COLO829 (cell line): ENCODE data around the gene LMAN1L.
A peak's percentile ranks its signal among the peaks of the same experiment; 100 is the strongest.
"Not testable (repeated sequence)": the region's sequence is repeated elsewhere in the genome, so short reads cannot be mapped to it uniquely, and the experiment has no call there.

Experiments used
- DNase-seq: peaks from one replicate; pipeline ENCODE4 v3.0.0; 2012; ENCODE audit warnings: low spot score

Gene LMAN1L

DNA sequence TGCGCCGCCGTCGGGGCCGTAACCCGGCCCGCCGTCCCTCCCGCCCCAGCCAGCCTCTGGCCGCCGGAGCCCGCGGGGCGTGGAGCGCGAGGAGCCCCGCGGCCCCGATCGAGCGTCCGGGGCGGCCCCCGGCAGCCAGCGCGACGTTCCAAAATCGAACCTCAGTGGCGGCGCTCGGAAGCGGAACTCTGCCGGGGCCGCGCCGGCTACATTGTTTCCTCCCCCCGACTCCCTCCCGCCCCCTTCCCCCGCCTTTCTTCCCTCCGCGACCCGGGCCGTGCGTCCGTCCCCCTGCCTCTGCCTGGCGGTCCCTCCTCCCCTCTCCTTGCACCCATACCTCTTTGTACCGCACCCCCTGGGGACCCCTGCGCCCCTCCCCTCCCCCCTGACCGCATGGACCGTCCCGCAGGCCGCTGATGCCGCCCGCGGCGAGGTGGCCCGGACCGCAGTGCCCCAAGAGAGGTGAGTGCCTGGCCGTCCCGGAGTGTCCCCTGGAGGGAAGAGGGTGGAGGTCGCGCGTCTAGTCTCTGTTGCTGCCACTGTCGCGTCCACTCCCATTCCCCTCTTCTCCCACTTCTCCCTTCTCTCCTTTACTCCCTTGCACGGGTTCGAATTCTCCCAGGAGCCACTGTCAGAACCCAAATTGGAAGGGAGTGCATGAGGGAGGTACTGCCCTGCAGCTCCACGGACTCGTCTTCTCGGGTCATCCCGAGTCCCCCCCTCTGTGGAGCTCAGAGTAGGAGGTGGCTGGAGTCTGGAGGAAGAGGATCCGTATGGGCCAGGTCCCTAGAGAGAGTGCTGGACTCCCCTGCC lies 30.2 kb upstream of the LMAN1L start:
- DNase-seq = no peak

DNA sequence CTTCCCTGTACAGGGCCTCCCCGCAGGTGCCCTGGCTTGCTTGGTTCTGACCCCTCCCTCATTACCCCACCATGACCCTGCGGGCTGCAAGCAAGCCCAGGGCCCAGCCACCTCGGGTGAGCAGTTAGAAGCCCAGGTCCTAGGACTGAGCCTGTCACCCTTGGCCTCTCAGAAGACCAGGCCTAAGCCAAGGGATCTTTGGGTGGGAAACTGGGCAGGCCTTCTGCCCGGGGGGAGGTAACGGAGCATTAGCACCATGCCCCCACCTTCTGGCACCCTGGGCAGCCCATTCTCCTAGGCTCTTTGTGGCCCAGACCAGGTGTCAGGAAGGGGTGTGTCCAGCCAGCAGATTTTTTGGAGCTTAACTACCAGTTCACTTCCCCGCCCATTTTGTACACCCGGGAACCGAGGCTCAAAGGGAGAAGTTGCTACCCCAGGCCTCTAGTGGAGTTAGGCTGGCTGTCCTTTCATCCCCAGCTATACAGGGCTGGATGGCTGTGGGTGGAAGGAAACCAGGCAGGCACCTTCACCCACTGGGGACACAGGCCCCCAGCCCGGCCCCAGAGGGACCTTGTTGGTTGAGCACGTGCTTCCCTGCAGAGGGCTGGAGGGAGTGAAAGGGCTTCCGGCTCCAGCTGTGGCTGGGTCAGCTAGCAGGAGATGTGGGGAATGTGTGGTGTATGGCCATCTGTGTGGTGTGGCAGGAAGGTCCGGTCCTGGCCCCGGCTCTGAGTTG lies 29.4 kb upstream of the LMAN1L start:
- no peak for DNase-seq

DNA sequence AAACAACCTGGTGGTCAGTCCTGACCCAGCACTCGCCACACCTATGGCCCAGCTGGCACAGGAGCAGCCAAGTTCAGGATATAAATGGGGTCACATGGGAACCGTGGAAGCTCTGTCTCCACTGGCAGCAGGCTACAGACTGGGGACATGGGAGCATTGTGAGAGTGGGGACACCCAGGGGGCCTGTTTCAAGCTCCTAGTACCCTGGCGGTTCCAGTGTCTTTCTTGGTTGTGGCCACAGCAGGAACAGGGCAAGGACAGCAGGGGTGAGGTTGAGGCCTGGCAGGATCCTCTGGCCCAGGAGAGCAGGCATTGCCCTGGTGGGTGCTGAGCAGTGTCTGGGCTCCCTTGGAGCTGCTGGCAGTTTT lies 28.8 kb upstream of the LMAN1L start:
- no peak for DNase-seq

DNA sequence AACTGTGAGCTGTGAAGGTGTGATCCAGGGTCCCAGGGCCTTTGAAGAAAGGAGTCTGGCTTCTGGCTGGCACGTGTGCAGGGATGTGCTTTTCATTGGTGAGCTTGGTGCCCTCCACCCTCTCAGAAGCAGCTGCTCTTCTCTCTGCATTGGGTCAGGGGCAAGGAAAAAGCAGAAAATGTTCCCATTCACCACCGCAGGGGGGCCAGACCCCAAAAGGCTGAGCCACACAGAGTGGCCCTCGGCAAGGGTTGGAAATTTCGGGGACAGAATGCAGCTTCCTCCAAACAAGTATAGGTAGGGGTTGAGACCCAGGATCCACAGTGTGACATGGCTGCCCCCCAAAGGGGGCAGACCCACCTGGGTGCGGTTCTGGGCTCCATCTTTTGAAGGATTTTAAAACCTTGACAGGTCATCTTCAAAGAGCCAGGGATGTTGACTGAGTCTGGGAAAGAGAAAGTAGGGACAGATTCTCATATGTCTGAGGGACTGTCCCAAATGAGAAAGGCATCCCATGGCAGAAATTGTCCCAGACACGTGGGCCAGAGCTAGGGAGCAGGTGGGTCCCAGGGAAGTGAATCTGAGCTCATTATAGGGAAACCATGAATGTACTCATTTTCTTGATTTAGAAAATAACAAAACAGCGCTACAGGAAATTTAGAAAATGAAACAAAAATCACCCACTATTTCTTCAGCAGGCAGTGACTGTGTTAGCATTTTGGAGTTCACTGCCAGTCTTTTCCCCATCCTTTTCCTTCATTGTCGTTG lies 28.0 kb upstream of the LMAN1L start:
- DNase-seq = no peak

DNA sequence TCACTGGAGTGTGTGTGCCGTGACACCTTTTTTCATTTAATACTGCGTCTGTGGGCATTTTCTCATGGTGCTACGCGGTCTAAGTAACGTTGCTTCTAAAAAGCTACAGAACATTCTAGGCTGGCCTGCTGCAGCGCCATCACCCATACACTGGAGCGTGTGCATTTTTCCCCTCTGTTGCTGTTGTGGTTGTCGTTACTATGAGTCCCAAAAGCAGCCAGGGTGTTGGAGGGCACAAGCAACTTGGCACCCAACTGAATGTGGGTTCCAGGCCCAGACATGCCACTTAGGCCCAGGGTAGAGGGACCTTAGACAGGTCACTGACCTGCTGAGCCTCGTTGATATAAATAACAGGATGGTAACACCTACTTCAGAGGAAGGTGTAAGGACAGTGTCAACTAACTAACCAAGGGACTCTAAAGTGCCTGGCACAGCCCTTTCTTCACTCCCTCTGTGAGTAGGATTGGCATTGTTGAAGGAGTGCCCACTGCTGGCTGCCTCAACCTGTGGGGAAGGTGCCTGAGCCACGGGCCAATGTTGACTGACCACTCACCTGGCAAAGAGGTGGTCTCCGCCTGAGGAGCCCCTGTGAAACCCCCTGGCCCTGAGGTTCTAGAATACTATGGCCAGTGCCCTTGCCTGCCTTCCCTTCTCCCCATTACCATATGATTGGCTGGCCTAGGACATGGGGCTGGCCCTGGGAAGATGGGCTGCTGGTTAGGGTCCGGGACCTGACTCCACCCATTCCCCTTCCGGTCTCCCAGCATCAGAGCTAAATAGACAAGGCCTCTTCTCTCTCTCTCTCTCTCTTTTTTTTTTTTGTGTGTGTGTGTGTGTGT lies 27.2 kb upstream of the LMAN1L start:
- DNase-seq = no peak

DNA sequence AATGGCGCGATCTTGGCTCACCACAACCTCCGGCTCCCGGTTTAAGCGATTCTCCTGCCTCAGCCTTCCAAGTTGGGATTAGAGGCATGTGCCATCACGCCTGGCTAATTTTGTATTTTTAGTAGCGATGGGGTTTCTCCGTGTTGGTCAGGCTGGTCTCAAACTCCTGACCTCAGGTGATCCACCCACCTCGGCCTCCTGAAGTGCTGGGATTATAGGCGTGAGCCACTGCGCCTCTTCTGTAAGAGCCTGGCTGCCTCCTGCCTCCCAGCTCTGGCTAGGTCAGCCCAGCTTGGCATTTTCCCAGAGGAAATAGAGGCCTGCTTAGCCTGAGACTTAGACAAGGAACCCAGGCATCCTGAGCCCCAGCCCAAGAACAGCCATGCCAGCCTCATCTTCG lies 26.6 kb upstream of the LMAN1L start:
- DNase-seq = not testable (repeated sequence)

DNA sequence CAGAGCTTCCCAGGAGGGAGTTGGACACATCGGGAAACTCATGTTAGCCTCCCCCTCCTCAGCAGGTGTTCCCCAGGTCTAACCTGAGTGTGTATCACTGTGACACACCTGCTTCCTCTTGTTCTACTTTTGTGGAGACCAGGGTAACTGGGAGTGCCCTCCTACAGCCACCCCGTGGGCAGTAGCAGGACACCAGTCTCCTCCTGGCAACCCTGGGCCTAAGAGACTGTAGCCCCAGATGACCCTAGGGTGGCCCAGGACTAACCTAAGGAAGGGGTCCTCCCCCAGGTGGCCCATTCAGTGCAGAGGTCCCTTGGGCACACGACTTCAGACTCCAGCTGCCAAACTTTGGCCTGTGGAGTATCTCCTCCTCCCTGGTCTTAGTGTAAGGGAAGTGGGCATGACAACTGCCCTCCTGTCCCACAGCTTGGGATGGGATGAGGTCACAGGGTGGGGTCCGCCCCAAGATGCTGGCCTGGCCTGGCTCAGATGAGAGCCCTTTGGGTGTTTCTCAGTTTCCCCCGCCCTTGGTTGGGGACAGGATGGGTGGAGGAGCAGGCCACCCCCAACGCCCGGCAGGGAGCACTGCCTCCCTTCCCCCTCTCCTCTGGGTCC lies 26.0 kb upstream of the LMAN1L start:
- DNase-seq = no peak

DNA sequence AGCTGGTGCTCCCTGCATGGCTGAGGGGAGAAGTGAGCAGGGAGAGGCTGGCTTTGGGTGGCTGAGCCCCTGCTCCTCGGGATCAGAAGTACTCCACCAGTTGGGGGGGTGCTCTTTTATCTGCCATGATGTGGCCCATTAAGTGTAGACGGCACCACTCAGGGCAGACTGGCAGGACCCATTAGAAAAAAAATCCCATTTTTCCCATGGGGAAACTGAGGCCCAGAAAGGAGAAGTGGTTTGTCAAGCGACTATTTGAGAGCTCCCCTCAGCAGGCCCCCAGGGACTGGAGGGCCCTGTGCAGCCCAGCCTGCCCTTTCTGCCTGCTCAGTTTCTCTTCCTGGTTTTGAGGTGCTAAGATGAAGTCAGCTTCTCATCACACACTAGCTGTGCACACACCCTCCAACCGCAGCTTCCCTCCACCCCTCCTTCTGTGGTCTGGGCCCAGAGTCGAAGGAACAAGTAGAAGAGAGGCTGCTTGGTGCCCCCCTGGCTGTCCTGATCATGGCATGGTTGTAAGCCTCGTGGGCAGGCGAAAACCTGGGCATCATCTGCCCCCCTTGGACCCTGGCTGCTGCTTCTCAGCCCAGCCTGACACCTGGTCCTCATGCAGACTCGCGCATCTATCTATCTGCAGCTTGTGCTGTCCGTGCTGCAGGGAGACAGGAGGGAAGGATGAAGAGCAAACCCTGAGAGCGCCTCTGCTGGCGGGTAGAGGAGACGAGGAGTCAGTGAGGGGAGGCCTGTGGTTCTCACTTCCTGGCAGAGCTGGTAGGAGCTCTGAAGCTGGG lies 25.2 kb upstream of the LMAN1L start:
- DNase-seq = peak; percentile 50

DNA sequence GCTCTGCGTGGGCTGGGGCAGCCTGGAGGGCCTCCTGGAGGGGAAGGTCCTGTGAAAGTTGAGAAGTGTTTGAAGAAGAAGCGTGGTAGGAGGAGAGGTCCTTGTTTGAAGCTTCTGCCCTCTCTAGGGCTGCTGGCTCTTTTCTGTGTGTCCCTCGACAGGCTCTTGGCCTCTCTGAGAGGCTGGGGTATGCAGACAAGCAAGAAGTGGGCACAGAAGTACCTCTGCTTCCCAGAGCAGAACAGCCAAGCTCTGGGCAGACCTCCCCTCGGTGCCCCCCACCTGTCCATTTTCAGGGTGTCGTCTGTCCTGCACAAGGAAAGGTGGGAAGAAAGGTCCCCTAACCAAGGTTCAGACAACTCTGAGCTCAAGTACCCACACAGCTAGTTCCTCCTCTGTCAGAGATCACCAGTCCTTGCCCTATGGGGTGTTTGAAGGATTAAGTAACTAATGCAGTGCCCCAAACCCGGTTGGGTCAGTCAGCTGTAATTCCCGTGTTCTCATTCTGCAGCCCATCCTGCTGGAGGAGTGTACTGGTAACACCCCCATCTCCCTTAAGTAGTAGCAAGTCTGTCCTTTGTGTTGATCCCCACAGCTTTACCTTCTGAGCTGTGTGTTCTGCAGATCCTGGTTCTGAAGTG lies 24.5 kb upstream of the LMAN1L start:
- no peak for DNase-seq

DNA sequence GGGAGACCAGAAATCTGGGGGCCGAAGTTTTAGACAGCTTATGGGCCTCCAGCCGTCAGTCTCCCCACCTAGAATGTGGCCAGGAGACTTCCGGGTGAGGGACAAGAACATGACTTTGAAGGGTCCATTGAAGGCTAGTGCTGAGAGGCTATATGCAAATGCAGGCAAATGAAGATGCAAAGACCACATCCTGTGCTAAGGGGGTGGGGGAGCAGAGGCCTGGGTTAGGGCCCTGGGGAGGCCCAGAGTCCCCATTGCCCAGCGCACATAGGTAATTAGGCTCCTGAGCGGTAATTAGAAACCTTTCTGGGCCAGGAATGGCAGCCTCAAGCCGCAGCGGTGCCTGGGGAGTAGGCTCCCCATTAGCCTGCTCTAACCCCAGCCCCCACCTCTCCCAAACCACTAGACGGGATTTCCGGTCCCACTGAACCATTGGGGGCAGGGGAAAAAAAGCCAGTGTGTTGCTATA lies 23.9 kb upstream of the LMAN1L start:
- no peak for DNase-seq

DNA sequence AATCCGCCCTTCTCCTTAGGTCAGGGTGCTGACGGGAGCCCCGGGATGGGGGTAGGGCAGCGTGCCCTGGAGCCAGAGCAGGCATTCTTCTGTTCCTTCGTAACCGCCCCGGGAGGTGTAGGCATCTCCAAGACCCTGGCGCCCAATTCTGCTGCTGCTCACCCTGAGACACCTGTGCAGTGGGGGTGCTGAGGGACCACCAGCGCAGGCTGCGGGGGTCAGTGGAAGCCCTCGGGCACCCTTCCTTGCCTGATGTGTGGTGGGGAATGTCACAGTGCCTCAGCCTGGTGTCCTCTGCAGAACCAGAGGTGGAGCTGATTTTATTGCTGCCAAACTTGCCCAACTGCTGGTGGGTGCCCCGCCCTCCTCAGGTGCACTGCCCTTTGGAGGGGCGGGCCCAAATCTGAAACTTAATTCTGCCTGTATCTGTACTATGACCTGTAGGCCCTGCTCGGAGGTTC lies 23.4 kb upstream of the LMAN1L start:
- DNase-seq = no peak

DNA sequence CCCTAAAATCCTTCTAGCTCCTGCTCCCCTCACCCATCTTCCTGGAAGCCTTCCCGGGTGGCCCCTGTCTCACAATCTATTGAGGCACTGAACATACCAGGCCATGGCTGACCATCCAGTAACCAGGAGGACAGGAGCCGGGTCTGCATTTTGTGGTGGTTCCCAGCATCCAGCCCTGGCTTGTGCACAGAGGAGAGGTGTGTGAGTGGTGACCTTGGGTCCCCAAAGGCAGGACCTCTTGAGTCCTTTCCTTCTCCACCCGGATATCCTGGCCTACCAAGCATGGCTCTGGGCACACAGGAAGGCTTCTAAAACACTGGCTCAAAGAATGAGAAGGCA lies 22.9 kb upstream of the LMAN1L start:
- no peak for DNase-seq

DNA sequence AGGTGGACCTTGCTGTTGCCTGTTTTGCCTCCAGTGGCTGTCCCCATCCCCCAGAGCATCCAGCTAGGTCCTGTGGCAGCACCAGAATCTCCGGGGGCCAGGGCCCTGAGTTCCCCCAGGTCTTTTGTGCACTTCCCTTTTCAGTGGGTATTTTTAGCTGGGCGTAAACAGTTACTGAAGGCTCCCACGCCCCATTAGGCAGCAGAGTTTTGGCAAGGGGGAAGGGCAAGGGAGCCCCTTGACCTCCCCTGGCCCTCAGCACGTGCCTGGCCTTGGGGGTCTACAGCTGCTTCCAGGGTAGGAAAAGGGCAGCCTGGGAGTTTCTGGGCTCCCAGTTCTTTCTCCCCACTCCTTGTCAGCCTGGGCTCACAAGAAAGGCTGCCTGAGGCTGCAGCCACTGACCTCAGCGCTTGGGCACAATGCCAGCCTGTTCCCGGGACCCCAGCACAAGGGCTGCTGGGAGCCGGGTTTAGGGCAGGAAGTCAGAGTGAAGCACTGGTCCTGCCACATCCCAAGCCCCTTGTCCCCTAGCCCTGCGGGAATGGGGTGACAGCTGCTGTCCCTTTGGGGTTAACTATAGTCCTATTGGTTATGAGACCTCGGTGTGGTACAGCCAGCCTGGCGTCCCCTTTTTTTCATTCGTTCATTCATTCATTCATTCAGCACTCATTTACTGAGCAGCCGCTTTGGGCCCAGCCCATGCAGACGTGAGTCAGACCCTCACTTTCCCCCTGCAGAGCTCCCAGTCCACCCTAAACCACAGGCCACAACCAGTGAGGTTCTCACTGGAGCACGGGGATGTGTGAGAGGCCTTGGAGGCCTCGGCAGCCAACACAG lies 22.3 kb upstream of the LMAN1L start:
- no peak for DNase-seq

DNA sequence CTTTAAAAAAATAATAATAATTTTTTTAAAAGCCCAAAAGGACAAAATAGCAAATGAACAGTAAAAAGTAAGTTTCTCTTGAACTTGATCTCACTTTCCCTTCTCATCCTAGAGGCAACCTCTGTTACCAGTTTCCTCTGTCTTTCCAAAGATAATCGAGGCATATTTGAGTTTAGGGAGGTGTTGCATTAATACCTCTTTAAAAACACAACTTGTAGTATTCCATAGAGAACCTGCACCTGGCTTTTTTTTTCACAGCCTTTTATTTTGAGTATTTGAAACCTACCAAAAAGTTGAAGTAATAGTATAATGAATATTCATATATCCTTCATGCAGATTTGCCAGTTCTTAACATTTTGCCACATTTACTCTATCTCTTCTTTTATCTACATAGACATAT lies 21.6 kb upstream of the LMAN1L start:
- DNase-seq = no peak

DNA sequence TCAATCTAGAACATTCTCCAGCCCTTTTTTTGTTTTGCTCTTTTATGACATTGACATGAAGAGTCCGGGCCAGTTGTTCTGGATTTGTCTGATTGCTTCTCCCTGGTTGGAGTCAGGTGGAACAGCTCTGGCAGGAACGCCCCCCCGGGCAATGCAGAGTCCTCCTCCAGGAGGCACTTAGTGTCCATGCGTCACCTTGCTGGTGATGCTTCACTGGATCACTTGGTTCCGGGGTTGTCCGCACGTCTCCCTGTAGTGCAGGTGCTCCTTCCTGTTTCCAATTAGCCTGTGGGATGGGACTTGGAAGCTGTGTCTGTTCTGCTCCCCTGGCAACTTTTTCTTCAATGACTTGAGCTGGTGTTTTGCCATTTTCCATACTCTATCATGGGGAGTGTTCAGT lies 21.0 kb upstream of the LMAN1L start:
- no peak for DNase-seq

DNA sequence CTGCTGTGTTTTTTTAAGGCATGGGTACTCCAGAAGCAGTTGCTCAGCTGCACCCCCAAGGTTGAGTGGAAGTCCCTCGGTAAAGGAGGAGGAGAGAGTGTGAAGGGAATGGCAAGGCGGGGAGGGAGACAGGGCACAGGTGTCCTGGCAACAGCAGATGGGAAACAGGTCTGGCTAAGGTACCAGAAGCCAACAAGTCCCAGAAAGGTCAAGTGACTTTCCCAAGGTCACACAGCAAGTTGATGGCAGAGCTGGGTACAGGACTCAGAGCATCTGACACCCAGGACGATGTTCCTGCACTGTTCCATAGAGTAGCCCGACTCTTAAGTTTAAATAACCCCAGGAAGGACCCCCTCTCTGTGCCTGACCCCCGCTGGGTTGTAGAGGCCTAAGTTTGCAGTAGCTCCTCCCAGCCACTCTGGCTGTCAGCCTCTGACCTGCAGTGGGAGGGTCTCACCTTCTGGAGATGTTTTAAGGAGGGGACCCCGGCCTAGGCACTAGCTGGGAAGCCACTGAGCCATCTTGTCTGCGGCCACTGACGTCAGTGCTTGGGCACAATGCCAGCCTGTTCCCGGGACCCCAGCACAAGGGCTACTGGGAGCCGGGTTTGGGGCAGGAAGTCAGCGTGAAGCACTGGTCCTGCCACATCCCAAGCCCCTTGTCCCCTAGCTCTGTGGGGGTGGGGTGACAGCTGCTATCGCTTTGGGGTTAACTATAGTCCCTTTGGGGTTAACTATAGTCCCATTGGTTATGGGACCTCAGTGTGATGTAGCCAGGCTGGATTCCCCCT lies 20.2 kb upstream of the LMAN1L start:
- no peak for DNase-seq

DNA sequence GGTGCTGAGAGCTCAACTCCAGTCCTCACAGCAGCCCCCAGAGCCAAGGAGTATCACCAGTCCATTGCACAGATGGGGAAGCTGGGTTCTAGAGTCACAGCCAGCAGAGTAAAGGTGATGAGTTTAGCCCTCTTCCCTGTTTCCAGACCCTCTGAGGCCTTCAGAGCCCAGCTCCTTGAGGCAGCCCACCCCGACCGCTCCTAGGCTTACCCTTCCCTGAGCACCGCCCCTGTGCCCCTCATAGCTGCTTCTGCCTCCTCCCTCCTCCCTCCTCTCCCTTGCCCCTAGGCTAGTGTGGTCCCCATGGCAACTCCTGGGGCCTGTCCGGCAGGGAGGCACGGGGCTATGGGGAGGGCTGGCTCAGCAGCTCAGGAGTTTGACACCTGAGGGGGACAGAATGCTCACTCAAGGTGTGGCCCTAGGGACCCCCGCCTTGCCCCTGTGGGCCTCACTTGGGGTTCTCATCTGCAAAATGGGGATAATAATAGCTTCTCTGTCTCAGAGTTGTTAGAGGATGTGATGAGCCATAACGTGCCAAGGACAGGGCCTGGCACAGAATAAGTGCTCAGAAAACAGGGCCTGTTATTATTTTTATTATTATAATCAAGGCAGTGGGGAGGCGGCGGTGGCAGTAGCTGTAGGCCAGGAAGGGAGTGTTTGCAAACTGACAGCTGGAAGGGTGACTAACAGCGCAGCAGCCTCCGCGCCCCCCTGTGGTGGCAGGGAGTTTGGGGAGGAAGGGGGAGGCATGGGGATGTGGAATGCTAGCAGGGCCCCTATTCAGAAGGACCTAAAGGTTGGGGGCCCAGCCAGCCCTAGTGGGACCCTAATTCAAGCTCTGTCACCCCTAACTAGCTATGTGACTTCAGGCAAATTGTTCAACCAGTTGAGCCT lies 19.3 kb upstream of the LMAN1L start:
- no peak for DNase-seq
